Spleen (tissue), 11 donors: ENCODE data around the gene P4HTM. TPM values are rescaled to one million over a fixed set of nuclear protein-coding genes. Genes with fewer than 3 reads are reported as not detected.

ENCODE experiments used
- DNase-seq: peaks from one replicate; pipeline ENCODE4 v3.0.0-alpha.2; 2020
- H3K27ac ChIP-seq, 8 donors: fragments of 200-600 bp; sonication (generic) in 7 of 8; 1 replicate in 4 of 8; 2 replicates in 4 of 8; pipeline versions ENCODE4 v1.5.0 to v1.8.0; 2016 to 2021; ENCODE audit warnings: inconsistent platforms in 4 of 8, mild to moderate bottlenecking in 4 of 8, moderate library complexity in 1 of 8
- H3K27me3 ChIP-seq, 7 donors: fragments of 200-600 bp; sonication (generic) in 6 of 7; replicated peaks in 1 of 7; 1 replicate in 4 of 7; 2 replicates in 3 of 7; pipeline versions ENCODE4 v1.5.0 to v1.8.0; 2016 to 2021; ENCODE audit warnings: inconsistent platforms in 3 of 7, mild to moderate bottlenecking in 1 of 7
- H3K36me3 ChIP-seq, 6 donors: fragments of 200-600 bp; sonication (generic) in 5 of 6; 1 replicate in 4 of 6; 2 replicates in 2 of 6; pipeline versions ENCODE4 v1.5.0 to v1.8.0; 2016 to 2021; ENCODE audit warnings: inconsistent platforms in 2 of 6
- H3K4me1 ChIP-seq, 6 donors: fragments of 200-600 bp; sonication (generic) in 5 of 6; 1 replicate in 3 of 6; 2 replicates in 3 of 6; pipeline versions ENCODE4 v1.5.0 to v1.8.0; 2016 to 2021; ENCODE audit warnings: inconsistent platforms in 3 of 6
- H3K4me3 ChIP-seq, 8 donors: fragments of 200-600 bp; sonication (generic) in 7 of 8; 1 replicate in 4 of 8; 2 replicates in 4 of 8; pipeline versions ENCODE4 v1.5.0 to v1.8.0; 2016 to 2021; ENCODE audit warnings: inconsistent platforms in 4 of 8, mild to moderate bottlenecking in 4 of 8, moderate library complexity in 2 of 8
- H3K9me3 ChIP-seq, 8 donors: fragments of 200-600 bp; sonication (generic) in 7 of 8; 1 replicate in 4 of 8; 2 replicates in 4 of 8; pipeline versions ENCODE4 v1.5.0 to v1.8.0; 2016 to 2021; ENCODE audit warnings: inconsistent platforms in 4 of 8
- POLR2A ChIP-seq, 3 donors: fragments of 450-650 bp; IDR thresholded peaks; one replicate each; pipeline ENCODE4 v1.5.1; 2017; ENCODE audit warnings: antibody characterized with exemption in 3 of 3, mild to moderate bottlenecking in 1 of 3
- POLR2AphosphoS5 ChIP-seq, 3 donors: sonication (generic); formaldehyde crosslinking; IDR thresholded peaks; one replicate each; pipeline ENCODE4 v1.5.1; 2017; ENCODE audit warnings: antibody characterized with exemption in 3 of 3
- WGBS, 5 donors: extraction: QIAGEN DNeasy Blood & Tissue Kit in 3 of 5; methylation state at CpG; one replicate each; pipeline versions ENCODE4 v1.1.5 to v1.1.7; 2013 to 2018; 5-methylcytosine and 5-hydroxymethylcytosine counted together
- intact Hi-C: fragments of 100-400 bp; cut with DNase I; formaldehyde crosslinking; loops from one replicate; pipeline ENCODE4 v1.15.0; 2023; ENCODE audit warnings: low total_unique reads
- polyA plus RNA-seq, 3 donors: library from polyadenylated mRNA; stranded (reverse); fragments of 200-250 nt; gene quantifications; one replicate each; pipeline ENCODE4 v1.2.1, GENCODE V29; 2013
- total RNA-seq, 7 donors: library from RNA; depleted of rRNA in 3 of 7; stranded (reverse); fragments of >200 nt in 3 of 7; fragmentation: NEBNext Ultra II Directional in 4 of 7; extraction: Animal tissue kit (Norgen Biotek cat#: 25700) in 4 of 7; gene quantifications; one replicate each; pipeline versions ENCODE4 v1.1.0 to v1.2.1, GENCODE V29; 2016 to 2021
- TF ChIP-seq, protein P1 (sequence below), 11 experiments: fragments of 200-600 bp in 7 of 11; fragments of 450-650 bp in 4 of 11; sonication (generic) in 4 of 11; IDR thresholded peaks in 8 of 11; conservative IDR thresholded peaks in 3 of 11; 1 replicate in 7 of 11; 2 replicates in 4 of 11; pipeline versions ENCODE4 v1.4.0 to v1.8.0; 2016 to 2021; ENCODE audit warnings: antibody characterized with exemption in 11 of 11, inconsistent platforms in 4 of 11, mild to moderate bottlenecking in 1 of 11
- donor health status: healthy with polysubstance abuse.
- donor health status: DM: no; HTN: no; CAD: no; lungs with moderate emphysema.
- donor health status: DM: no; HTN: no; CAD: no.
- donor health status: Bipolar disorder and iron deficiency.
- donor health status: healthy.
- donor health status: DM: no; HTN: no; CAD: no.
- donor health status: DM: yes; HTN: yes; CAD: no.

P4HTM gene
- total and polyA plus RNA-seq, 10 donors: 20.8 to 49.3 (median 31.1) TPM

DNA sequence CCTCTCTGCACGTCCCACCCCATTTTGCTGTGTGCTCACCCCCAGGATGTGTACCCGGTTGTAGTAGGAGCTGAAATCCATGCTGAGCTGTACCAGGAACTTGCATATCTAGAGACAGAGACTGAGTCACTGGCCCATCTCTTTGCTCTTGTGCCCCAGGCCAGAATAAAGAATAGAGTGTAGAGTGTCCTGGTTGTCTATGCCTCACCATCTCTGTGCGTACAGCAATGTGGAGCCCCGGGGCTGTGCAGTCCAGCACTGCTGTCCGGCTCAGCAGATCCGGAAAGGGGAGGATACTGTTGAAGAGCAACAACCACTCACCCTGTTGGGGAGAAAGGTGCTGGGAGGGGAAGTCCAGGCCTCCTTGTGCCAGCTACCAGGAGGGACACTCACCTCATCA lies 25.7 kb downstream of the P4HTM start:
- Histone ChIP-seq H3K27ac (peak overlapping the region in 1 of 8 donors; percentile 85), H3K36me3 (peaks cover 0 to 63% (median 44%) of the 10 kb centered on the region in 6 donors), H3K9me3 (no peaks in the 10 kb centered on the region), H3K4me3 (no peak overlapping the region), H3K27me3 (no peaks in the 10 kb centered on the region), H3K4me1 (peaks cover 34 to 83% (median 59%) of the 10 kb centered on the region in 6 donors)
- TF ChIP-seq POLR2AphosphoS5 (IDR thresholded peaks at IDR 0.05): no peak
- TF ChIP-seq POLR2A (IDR thresholded peaks at IDR 0.05): no peak
- TF ChIP-seq, protein P1, sequence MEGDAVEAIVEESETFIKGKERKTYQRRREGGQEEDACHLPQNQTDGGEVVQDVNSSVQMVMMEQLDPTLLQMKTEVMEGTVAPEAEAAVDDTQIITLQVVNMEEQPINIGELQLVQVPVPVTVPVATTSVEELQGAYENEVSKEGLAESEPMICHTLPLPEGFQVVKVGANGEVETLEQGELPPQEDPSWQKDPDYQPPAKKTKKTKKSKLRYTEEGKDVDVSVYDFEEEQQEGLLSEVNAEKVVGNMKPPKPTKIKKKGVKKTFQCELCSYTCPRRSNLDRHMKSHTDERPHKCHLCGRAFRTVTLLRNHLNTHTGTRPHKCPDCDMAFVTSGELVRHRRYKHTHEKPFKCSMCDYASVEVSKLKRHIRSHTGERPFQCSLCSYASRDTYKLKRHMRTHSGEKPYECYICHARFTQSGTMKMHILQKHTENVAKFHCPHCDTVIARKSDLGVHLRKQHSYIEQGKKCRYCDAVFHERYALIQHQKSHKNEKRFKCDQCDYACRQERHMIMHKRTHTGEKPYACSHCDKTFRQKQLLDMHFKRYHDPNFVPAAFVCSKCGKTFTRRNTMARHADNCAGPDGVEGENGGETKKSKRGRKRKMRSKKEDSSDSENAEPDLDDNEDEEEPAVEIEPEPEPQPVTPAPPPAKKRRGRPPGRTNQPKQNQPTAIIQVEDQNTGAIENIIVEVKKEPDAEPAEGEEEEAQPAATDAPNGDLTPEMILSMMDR (IDR thresholded peaks at IDR 0.05 in 8 of 11, conservative IDR thresholded peaks at IDR 0.05 in 3 of 11): no peak
- 86 to 92% (median 90%) methylated on average over 4 to 6 of the region's 6 CpGs for WGBS, 5 donors
- intact Hi-C loops: no loop called here
- no peak for DNase-seq

DNA sequence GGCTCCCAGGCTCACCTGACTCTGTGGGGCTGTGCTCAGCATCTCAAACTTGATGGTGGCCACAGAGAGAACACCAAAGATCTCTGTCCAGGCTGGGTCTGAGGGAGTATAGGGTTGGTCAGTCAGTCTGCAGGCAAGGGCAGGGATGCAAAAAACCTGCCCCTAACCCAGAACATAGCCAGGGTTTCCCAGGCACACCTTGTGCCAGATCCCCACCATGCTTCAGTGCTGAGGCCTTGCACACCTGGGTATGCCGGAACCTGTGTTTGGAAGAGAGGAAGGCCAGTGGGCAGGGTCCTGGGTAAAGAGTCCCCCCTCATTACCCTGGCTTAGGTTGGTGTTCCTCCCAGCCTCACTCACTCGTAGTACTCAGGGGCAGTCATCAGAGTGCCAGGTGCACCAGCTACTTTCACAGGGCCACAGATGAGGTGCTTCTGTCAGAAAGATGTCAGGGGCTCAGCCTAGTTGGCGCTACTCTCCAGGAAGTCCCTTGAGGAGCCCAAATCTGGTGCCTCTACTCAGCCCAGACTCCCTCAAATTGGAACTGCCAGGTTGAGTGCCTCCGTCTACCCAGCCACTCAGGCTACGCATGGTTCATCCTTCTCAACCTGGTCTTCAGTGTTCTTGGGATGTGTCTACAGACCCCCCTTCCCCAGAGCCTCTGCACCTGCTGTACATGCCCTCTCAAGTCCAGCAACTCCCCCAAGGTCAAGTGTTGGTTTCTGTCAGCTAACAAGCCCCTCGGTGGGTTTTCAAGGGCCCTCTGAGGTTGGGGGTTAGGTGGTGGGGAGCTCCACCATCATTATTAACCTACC lies 26.6 kb downstream of the P4HTM start:
- Histone ChIP-seq H3K36me3 (peaks cover 0 to 55% (median 43%) of the 10 kb centered on the region in 6 donors), H3K27me3 (no peaks in the 10 kb centered on the region), H3K4me3 (peak overlapping the region in 1 of 8 donors; percentile 88), H3K9me3 (no peaks in the 10 kb centered on the region), H3K27ac (peak overlapping the region in 2 of 8 donors; percentile 85 to 98), H3K4me1 (peaks cover 34 to 78% (median 56%) of the 10 kb centered on the region in 6 donors)
- TF ChIP-seq, protein P1 (IDR thresholded peaks at IDR 0.05 in 8 of 11, conservative IDR thresholded peaks at IDR 0.05 in 3 of 11): no peak
- TF ChIP-seq POLR2AphosphoS5 (IDR thresholded peaks at IDR 0.05): peak in 2 of 3 donors; percentile 14 to 33
- DNase-seq: no peak
- intact Hi-C loops: no loop called here
- WGBS, 5 donors: 80 to 92% (median 87%) methylated on average over 5 to 6 of the region's 6 CpGs

DNA sequence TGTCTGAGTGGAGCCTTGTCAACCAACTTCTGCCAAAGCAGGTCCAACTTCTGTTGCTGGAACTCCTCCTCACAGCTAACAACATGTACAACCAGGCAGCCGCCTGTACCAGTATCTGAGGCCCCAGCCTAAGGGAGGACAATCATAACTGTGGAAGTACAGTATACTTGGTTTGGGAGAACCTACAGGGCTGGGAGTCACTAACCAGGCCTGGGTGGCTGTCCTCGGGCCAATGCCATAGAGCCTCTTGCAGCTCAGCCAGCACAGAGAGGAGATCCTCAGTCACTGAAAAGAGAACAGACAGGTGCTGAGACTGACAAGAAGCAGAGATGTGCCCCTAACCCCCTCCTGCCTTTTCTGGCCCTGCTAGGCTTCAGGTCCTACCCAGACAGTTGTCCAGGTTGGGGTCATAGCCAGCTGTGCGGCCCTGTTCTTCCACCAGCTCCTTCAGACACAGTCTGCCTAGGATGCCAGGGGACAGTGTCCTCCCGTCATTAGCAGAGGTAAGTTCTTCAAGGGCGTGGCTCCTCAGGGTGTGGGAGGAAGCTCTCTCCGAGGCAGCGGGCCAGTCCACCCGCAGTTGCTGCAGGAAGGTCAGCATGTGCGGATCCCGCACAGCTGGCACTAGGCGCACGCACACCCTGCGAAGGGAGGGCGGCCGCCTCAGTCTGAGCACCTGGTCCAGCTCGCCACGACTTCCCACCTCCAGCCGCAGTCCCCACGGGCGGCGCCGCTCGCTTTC lies 27.4 kb downstream of the P4HTM start:
- Histone ChIP-seq H3K4me3 (peak overlapping the region; percentile 88 to 100 (median 99)), H3K9me3 (no peaks in the 10 kb centered on the region), H3K36me3 (peaks cover 0 to 47% (median 36%) of the 10 kb centered on the region in 6 donors), H3K4me1 (peaks cover 28 to 73% (median 49%) of the 10 kb centered on the region in 6 donors), H3K27me3 (no peaks in the 10 kb centered on the region), H3K27ac (peak overlapping the region in 7 of 8 donors; percentile 64 to 100 (median 86))
- no peak for TF ChIP-seq POLR2AphosphoS5 (IDR thresholded peaks at IDR 0.05)
- TF ChIP-seq POLR2A (IDR thresholded peaks at IDR 0.05): no peak
- TF ChIP-seq, protein P1 (IDR thresholded peaks at IDR 0.05 in 8 of 11, conservative IDR thresholded peaks at IDR 0.05 in 3 of 11): no peak
- WGBS, 5 donors: 10 to 58% (median 12%) methylated on average over 2 to 23 of the region's 23 CpGs
- intact Hi-C loops: no loop called here
- DNase-seq: no peak
